GM18502 (cell line): ENCODE measurements around the gene TCEAL4.

ENCODE experiments used
- ATAC-seq: cut with Tn5 transposase; IDR thresholded peaks from one replicate; pipeline ENCODE4 v1.9.1; 2021; ENCODE audit warnings: mild to moderate bottlenecking; ENCODE audit not compliant: unreplicated experiment, poor library complexity

Gene TCEAL4

GRCh38 chrX:103585411-103586313 is at the start of gene TCEAL4:
TSS of gene TCEAL4 (plus strand) at chrX:103585515. CDS start at chrX:103586676, 1,161 bp downstream.
- peak; percentile 89 for ATAC-seq

DNA sequence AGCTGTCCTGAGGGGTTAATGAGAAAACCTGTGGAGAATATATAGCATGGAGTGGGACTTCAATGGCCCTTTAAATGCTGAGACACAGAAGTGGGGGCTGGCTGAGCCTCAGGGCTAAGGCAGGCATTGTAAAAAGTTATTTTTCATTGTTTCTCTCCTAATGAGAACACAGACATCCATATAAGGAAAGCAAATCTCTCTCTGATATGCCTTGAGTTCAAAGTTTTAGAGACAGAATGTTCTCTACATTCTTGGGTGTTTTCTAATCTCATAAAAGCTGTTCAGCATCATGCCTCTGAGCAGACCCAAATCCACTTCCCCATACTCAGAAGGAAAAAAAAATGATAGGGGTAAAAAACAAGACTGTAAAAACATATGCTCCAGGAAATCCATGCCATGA is 49.2 kb upstream of the TCEAL4 start:
- ATAC-seq, result no peak

GRCh38 chrX:103536732-103537131 is 48.6 kb upstream of the TCEAL4 start:
- no peak for ATAC-seq

GRCh38 chrX:103537871-103538387 is 47.4 kb upstream of the TCEAL4 start:
- no peak for ATAC-seq

- ATAC-seq, result no peak
Measured at GRCh38 chrX:103538728-103539127, 46.6 kb upstream of the TCEAL4 start.

DNA sequence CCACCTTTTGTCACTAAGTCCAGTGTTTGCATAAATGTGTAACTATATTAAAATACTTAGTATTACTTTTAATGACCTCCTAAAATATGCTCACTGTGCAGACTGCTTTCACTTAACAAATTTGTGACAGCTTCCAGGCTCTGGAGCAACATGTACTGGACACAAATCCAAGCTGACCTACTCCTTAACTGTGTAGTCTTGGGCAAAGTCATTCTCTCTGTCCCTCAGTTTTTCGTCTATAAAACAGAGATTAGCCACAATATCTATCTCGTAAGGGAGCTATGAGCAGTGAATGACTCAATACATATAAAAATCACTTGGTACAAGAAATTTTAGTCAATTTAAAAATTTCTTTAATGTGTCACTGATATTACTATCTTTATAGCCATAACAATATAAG is 45.6 kb upstream of the TCEAL4 start:
- ATAC-seq, result no peak

DNA sequence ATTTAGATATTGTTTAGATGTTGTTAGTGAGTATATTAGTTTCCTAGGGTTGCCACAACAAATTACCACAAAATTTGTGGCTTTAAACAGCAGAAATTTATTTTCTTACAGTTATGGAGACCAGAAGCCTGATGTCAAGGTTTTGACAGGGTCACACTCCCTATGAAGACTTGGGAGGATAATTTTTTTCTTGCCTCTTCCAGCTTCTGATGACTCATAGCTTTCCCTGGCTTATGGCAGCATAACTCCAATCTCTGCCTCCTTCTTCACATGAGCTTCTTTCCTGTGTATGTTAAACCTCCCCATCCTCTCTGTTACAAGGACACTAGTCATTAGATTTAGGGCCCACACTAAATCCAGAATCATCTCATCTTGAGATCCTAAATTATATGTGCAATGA is 45.2 kb upstream of the TCEAL4 start:
- ATAC-seq, result no peak

DNA sequence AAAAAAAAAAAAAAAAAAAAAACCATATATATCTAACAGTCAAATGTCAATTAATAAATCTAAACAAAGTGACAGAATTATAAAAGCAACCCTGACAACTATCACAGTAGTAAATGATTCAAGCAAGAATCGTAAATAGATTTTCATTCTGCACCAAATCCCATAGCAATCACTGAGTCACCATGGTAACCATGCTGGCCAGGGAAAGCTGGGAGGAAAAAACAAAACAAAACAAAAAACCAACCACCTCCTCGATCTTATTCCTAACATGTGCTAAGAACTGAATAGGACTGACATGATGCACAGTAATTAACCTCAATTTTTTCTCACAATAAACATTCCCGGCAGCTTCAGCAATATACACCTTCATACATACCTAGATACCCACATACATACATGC is 35.4 kb upstream of the TCEAL4 start:
- no peak for ATAC-seq

DNA sequence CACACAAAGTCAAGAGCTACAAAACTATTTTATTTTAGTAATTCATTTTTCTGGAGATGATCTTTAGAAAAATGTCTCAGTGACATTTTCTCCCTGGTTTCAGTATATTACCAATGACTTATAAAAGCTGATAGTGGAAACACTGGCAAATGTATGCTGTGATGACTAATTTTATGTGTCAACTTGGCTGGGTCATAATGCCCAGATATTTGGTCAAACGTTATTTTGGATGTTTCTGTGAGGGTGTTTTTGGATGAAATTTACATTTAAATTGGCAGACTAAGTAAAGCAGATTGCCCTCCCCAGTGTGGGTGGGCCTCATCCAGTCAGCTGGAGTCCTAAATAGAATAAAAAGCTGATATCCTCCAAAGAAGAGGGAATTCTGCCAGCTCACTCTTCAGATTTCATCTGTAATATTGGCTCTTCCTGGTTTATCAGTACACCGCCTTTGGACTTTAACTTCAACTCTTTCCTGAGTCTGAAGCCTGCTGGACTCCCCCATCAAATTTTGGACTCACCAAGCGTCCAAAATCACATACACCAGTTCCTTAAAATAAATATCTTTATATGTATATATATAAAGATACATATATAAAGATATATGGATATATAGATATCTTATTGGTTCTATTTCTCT is 34.8 kb upstream of the TCEAL4 start:
- no peak for ATAC-seq

DNA sequence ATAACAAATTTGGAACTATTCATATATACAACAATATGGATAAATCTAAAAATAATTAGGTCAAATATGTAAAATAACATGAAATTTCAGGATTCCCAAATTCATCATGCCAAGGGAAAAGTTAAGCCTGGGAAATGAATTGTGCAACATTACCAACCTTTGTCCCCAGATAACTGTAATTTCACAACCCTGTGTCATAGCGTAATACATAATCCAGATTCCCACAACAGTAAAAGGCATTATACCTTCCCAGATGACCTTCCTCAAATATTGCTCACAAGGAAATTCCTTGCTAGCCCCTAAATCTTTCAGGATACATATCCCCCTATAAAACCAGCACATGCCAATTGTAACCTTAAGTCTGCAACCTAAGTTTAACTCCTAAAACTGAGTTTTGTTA is 33.1 kb upstream of the TCEAL4 start:
- ATAC-seq, result no peak

DNA sequence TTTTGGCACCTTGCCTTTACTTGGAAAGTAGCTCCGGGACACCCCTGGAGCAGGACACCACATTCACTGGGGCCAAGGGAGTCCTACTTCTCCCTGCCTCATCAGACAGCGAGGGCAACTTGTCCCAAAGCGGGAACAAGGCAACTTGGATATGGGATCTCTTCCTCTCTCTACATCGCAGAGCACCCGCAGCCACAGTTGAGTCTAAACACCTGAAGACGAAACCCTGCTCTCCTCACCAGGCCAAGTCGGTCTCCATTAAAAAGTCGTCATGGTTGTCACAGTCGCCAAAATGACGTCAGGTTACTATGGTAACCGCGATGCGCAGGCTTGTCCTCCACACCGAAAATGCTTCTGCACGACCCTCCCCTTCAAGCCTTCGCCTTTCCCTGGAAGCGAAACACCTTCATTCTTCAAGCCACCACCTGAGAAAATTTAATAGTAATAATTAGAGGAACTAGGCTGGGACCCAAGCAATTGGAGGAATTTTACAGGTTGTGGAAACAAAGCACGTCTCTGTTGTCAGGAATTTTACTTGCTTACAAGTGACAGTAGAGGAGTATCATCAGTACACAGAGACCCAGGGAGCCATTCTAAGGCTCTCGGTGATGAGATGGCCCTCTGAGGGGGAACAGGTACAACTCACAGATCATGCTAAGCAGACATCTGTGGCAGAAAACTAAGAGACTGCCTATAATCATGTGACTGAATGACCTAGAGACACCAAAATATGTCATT is 30.5 kb upstream of the TCEAL4 start:
- ATAC-seq, result peak; percentile 96

- no peak for ATAC-seq
Measured at GRCh38 chrX:103556963-103557612, 28.2 kb upstream of the TCEAL4 start.

DNA sequence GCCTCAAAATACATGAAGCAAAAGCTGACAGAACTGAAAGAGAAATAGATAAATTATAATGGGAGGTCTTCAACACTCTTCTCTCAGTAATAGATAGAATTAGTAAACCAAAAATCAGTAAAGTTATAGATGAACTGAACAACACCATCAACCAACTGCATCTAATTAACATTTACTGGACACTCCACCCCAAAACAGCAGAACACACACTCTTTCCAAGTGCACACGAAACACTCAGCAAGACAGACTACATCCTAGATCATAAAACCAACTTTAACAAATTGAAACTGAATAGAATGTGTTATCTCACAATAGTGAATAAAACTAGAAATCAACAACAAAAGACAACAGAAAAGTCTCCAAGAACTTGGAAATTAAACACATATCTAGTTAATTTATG is 25.1 kb upstream of the TCEAL4 start:
- ATAC-seq, result no peak

- no peak for ATAC-seq
Measured at GRCh38 chrX:103562801-103563200, 22.5 kb upstream of the TCEAL4 start.

GRCh38 chrX:103565197-103565596 is 20.1 kb upstream of the TCEAL4 start:
- no peak for ATAC-seq

- ATAC-seq, result no peak
Measured at GRCh38 chrX:103565752-103566151, 19.6 kb upstream of the TCEAL4 start.

- no peak for ATAC-seq
Measured at GRCh38 chrX:103571121-103571520, 14.2 kb upstream of the TCEAL4 start.

GRCh38 chrX:103571726-103572125 is 13.6 kb upstream of the TCEAL4 start:
- ATAC-seq, result no peak

DNA sequence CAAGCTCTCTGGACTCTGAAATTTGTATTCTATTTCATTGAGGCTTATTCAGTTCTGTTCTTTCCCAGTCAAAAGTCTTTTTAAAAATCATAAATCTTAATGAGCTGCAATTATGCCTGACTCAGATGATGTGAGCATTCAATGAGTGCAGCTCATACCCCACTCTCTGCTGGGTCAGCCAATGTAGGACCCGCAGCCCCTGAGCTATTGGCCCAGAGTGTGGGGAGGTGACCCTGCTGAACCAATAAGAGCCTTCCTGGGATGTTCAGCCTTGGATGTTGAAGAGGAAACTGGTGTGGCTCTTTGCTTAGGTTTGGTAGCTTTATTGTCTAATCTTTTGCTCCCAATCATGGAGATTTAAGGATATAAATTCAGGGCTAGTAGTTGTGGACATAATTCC is 12.1 kb upstream of the TCEAL4 start:
- ATAC-seq, result no peak

GRCh38 chrX:103584596-103584995 is 719 bp upstream of the TCEAL4 start:
- no peak for ATAC-seq
